ENCODE results near the gene SBF1.

The SBF1 gene

GRCh38 chr22:50437511-50438304 is 37.1 kb downstream of the SBF1 start:
- H3K79me2 ChIP-seq (ENCODE audit: low read length) = no peaks in the 10 kb centered on the region
- no peak overlapping the region for H3K4me2 ChIP-seq (ENCODE audit: low read length)
- H3K4me1 ChIP-seq (ENCODE audit: low read length) = no peaks in the 10 kb centered on the region
- TF ChIP-seq EZH2phosphoT487 (IDR thresholded peaks at IDR 0.05; ENCODE audit: low read depth) (no peak), CTCF (IDR thresholded peaks at IDR 0.05; ENCODE audit: low read depth, low read length) (no peak)
- H4K20me1 ChIP-seq (ENCODE audit: insufficient read depth, low read length) = no peaks in the 10 kb centered on the region
- H3K9ac ChIP-seq (ENCODE audit: low read length) = no peak overlapping the region
- no peaks in the 10 kb centered on the region for H3K27me3 ChIP-seq (ENCODE audit: low read depth, low read length)
- H2AFZ ChIP-seq (ENCODE audit: low read depth, low read length) = no peak overlapping the region
- H3K27ac ChIP-seq (ENCODE audit: low read length) = no peak overlapping the region
- H3K9me3 ChIP-seq (ENCODE audit: insufficient read depth, low read length) = no peaks in the 10 kb centered on the region
- H3K4me3 ChIP-seq (ENCODE audit: low read length) = no peak overlapping the region
- H3K36me3 ChIP-seq (replicated peaks; ENCODE audit: low read depth, low read length) = no peaks in the 10 kb centered on the region

GRCh38 chr22:50436841-50437341 is 37.9 kb downstream of the SBF1 start:
- Histone ChIP-seq H3K27ac (ENCODE audit: low read length) (no peak overlapping the region), H3K79me2 (ENCODE audit: low read length) (no peaks in the 10 kb centered on the region), H3K36me3 (replicated peaks; ENCODE audit: low read depth, low read length) (no peaks in the 10 kb centered on the region), H3K4me2 (ENCODE audit: low read length) (no peak overlapping the region), H3K27me3 (ENCODE audit: low read depth, low read length) (no peaks in the 10 kb centered on the region), H3K9ac (ENCODE audit: low read length) (no peak overlapping the region), H3K4me3 (ENCODE audit: low read length) (no peak overlapping the region), H3K4me1 (ENCODE audit: low read length) (no peaks in the 10 kb centered on the region), H3K9me3 (ENCODE audit: insufficient read depth, low read length) (no peaks in the 10 kb centered on the region), H2AFZ (ENCODE audit: low read depth, low read length) (no peak overlapping the region), H4K20me1 (ENCODE audit: insufficient read depth, low read length) (no peaks in the 10 kb centered on the region)
- TF ChIP-seq EZH2phosphoT487 (IDR thresholded peaks at IDR 0.05; ENCODE audit: low read depth) (no peak), CTCF (IDR thresholded peaks at IDR 0.05; ENCODE audit: low read depth, low read length) (no peak)

- H3K79me2 ChIP-seq (ENCODE audit: low read length) = no peaks in the 10 kb centered on the region
- no peak overlapping the region for H3K4me2 ChIP-seq (ENCODE audit: low read length)
- H3K9me3 ChIP-seq (ENCODE audit: insufficient read depth, low read length) = no peaks in the 10 kb centered on the region
- no peaks in the 10 kb centered on the region for H3K27me3 ChIP-seq (ENCODE audit: low read depth, low read length)
- no peak overlapping the region for H3K9ac ChIP-seq (ENCODE audit: low read length)
- H4K20me1 ChIP-seq (ENCODE audit: insufficient read depth, low read length) = no peaks in the 10 kb centered on the region
- no peak overlapping the region for H3K4me3 ChIP-seq (ENCODE audit: low read length)
- H3K4me1 ChIP-seq (ENCODE audit: low read length) = no peaks in the 10 kb centered on the region
- no peak for TF ChIP-seq EZH2phosphoT487 (IDR thresholded peaks at IDR 0.05; ENCODE audit: low read depth)
- no peak for TF ChIP-seq CTCF (IDR thresholded peaks at IDR 0.05; ENCODE audit: low read depth, low read length)
- H3K27ac ChIP-seq (ENCODE audit: low read length) = no peak overlapping the region
- no peak overlapping the region for H2AFZ ChIP-seq (ENCODE audit: low read depth, low read length)
- no peaks in the 10 kb centered on the region for H3K36me3 ChIP-seq (replicated peaks; ENCODE audit: low read depth, low read length)
Measured at GRCh38 chr22:50436015-50436830, 38.6 kb downstream of the SBF1 start.
